ENCODE measurements around the gene EHD1.

- TF ChIP-seq EZH2phosphoT487 (IDR thresholded peaks at IDR 0.05; ENCODE audit: borderline replicate concordance, low read length) (no peak), EZH2 (IDR thresholded peaks at IDR 0.05; ENCODE audit: low read length, unreplicated experiment) (no peak)
- TF ChIP-seq, protein P1, sequence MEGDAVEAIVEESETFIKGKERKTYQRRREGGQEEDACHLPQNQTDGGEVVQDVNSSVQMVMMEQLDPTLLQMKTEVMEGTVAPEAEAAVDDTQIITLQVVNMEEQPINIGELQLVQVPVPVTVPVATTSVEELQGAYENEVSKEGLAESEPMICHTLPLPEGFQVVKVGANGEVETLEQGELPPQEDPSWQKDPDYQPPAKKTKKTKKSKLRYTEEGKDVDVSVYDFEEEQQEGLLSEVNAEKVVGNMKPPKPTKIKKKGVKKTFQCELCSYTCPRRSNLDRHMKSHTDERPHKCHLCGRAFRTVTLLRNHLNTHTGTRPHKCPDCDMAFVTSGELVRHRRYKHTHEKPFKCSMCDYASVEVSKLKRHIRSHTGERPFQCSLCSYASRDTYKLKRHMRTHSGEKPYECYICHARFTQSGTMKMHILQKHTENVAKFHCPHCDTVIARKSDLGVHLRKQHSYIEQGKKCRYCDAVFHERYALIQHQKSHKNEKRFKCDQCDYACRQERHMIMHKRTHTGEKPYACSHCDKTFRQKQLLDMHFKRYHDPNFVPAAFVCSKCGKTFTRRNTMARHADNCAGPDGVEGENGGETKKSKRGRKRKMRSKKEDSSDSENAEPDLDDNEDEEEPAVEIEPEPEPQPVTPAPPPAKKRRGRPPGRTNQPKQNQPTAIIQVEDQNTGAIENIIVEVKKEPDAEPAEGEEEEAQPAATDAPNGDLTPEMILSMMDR (conservative IDR thresholded peaks at IDR 0.05; ENCODE audit: low read depth, low read length) = no peak
Observed at GRCh38 chr11:64871492-64871891, 6.9 kb downstream of the EHD1 start.
